Liver (tissue), 3 donors: ENCODE measurements around the gene TUBE1.

ENCODE experiments used
- GABPA ChIP-seq, 2 donors: IDR thresholded peaks in 1 of 2; conservative IDR thresholded peaks in 1 of 2; 2 replicates each; pipeline ENCODE4 v1.6.1; 2016; ENCODE audit warnings: antibody characterized with exemption in 2 of 2, mild to moderate bottlenecking in 1 of 2, moderate library complexity in 1 of 2
- RAD21 ChIP-seq, 2 donors: IDR thresholded peaks; 2 replicates each; pipeline ENCODE4 v1.6.1; 2016; ENCODE audit warnings: antibody characterized with exemption in 2 of 2, mild to moderate bottlenecking in 2 of 2
- TF ChIP-seq, protein P1 (sequence below): fragments of 150-350 bp; IDR thresholded peaks from 2 replicates; pipeline ENCODE4 v1.5.1; 2017; ENCODE audit warnings: improper control_type of control experiment, low read depth, low read length; ENCODE audit not compliant: missing input control
- donor health status: healthy.
- donor health status: healthy.

DNA sequence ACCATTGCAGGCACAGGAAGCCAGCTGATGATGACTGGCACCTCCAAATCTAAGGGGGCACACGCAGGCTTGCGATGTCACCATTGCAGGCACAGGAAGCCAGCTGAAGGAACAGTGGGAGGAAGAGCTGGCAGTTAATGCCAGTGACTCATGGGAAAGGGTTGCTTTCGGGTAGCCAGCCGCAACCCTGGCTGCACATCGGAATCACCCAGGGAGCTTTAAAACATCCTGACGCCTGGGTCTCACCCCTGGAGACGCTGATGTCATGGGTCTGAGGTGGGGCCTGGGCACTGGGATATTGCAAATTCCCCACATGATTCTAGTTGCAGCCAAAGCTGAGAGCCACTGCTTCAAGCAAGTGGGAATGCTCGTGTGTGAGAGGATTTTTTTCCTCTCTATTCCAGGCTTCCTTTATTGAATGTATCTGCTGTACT, 49.5 kb downstream of the TUBE1 start:
- TF ChIP-seq, protein P1, sequence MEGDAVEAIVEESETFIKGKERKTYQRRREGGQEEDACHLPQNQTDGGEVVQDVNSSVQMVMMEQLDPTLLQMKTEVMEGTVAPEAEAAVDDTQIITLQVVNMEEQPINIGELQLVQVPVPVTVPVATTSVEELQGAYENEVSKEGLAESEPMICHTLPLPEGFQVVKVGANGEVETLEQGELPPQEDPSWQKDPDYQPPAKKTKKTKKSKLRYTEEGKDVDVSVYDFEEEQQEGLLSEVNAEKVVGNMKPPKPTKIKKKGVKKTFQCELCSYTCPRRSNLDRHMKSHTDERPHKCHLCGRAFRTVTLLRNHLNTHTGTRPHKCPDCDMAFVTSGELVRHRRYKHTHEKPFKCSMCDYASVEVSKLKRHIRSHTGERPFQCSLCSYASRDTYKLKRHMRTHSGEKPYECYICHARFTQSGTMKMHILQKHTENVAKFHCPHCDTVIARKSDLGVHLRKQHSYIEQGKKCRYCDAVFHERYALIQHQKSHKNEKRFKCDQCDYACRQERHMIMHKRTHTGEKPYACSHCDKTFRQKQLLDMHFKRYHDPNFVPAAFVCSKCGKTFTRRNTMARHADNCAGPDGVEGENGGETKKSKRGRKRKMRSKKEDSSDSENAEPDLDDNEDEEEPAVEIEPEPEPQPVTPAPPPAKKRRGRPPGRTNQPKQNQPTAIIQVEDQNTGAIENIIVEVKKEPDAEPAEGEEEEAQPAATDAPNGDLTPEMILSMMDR = no peak
- TF ChIP-seq RAD21 (IDR thresholded peaks at IDR 0.05) = no peak
- TF ChIP-seq GABPA (IDR thresholded peaks at IDR 0.05 in 1 of 2, conservative IDR thresholded peaks at IDR 0.05 in 1 of 2) = no peak
